AG04449 (cell line): ENCODE measurements around the gene NAA38.

Experiments used
- CTCF ChIA-PET: fragments of 350-600 bp; formaldehyde crosslinking; extraction: SDS; loops from one replicate; lab custom pipeline; 2021; ENCODE audit warnings: antibody characterized with exemption; lab: Yijun Ruan, JAX
- POLR2A ChIA-PET: fragments of 400-600, 350-600 bp; formaldehyde crosslinking; extraction: SDS; loops from one replicate; lab custom pipeline; 2020; ENCODE audit warnings: antibody characterized with exemption, inconsistent platforms; lab: Yijun Ruan, JAX
- DNase-seq: peaks from one replicate; pipeline ENCODE4 v3.0.0-alpha.2; 2010; ENCODE audit warnings: low read depth, low spot score
- H3K4me3 ChIP-seq: 2 replicates; pipeline ENCODE4 v1.5.1; 2011; ENCODE audit warnings: low read depth, mild to moderate bottlenecking, control low read depth, low read length
- CTCF ChIP-seq: IDR thresholded peaks from one replicate; pipeline ENCODE4 v1.5.1; 2011; ENCODE audit warnings: mild to moderate bottlenecking, moderate library complexity, low read length, control low read depth, inconsistent platforms; ENCODE audit not compliant: insufficient read depth; ENCODE audit errors: missing control alignments

Gene NAA38

GRCh38 chr17:7833795-7834541 lies 23.4 kb downstream of the NAA38 start, which contains the start of gene KDM6B:
KDM6B (plus strand) TSS chr17:7834217; CDS start chr17:7845555, 11,338 bp downstream.
- DNase-seq, result no peak
- ChIA-PET POLR2A (interaction anchor here (0.6 to 2.3 kb wide), 5 partner anchors 9 to 38 kb away, joined by 3 to 18 read pairs (median 7); partner anchors contain the start of gene NAA38), CTCF (interaction anchor here (1.0 to 5.7 kb wide), 25 partner anchors 8 to 224 kb away, joined by 3 to 40 read pairs (median 6); partner anchors contain the start of genes NAA38 and WRAP53)
- peak within 1 kb of the TSS; percentile 81 for H3K4me3 ChIP-seq
- TF ChIP-seq CTCF, result no peak

GRCh38 chr17:7833011-7833794 lies 24.2 kb downstream of the NAA38 start:
- ChIA-PET POLR2A (interaction anchor here (0.6 to 1.6 kb wide), 3 partner anchors 9 to 37 kb away, joined by 4 to 12 read pairs (median 7); partner anchors contain the start of gene NAA38), CTCF (interaction anchor here (0.7 to 5.7 kb wide), 18 partner anchors 8 to 224 kb away, joined by 3 to 40 read pairs (median 5); partner anchors contain the start of genes CHD3, NAA38 and WRAP53)
- DNase-seq, result no peak
- no peak for TF ChIP-seq CTCF
- peak overlapping the region; percentile 81 for H3K4me3 ChIP-seq

GRCh38 chr17:7832431-7832830 lies 24.9 kb downstream of the NAA38 start:
- no peak for TF ChIP-seq CTCF
- ChIA-PET CTCF (interaction anchor here (1.1 to 5.7 kb wide), 13 partner anchors 7 to 225 kb away, joined by 3 to 40 read pairs (median 5); partner anchors contain the start of genes CHD3 and NAA38), POLR2A (interaction anchor here (1.6 kb wide), 1 partner anchor 10 kb away, joined by 12 read pairs; no protein-coding TSS in a partner anchor)
- H3K4me3 ChIP-seq, result no peak overlapping the region
- no peak for DNase-seq

- no peak for TF ChIP-seq CTCF
- DNase-seq, result no peak
- H3K4me3 ChIP-seq, result no peak overlapping the region
- POLR2A ChIA-PET, result no interaction called here
- CTCF ChIA-PET, result interaction anchor here (0.9 to 5.7 kb wide), 9 partner anchors 8 to 159 kb away, joined by 3 to 40 read pairs (median 7); no protein-coding TSS in a partner anchor
Observed at GRCh38 chr17:7831233-7831632, 26.1 kb downstream of the NAA38 start.

- ChIA-PET CTCF (interaction anchor here (1.7 to 5.7 kb wide), 5 partner anchors 10 to 159 kb away, joined by 4 to 40 read pairs (median 7); no protein-coding TSS in a partner anchor), POLR2A (interaction anchor here (0.5 kb wide), 1 partner anchor 27 kb away, joined by 3 read pairs; the partner anchor contains the start of genes CYB5D1 and NAA38)
- no peak for TF ChIP-seq CTCF
- no peak for DNase-seq
- H3K4me3 ChIP-seq, result no peak overlapping the region
Observed at GRCh38 chr17:7830616-7831015, 26.7 kb downstream of the NAA38 start.
